OCI-M2 (cell line): Measurements from ENCODE around the gene CCR5AS.
"Not testable (repeated sequence)": the region's sequence is repeated elsewhere in the genome, so short reads cannot be mapped to it uniquely, and the experiment has no call there.

ENCODE experiments used
- DNase-seq: peaks from one replicate; lab custom pipeline; 2025; ENCODE audit not compliant: unreplicated experiment; lab: John Stamatoyannopoulos, UW

CCR5AS gene

DNA sequence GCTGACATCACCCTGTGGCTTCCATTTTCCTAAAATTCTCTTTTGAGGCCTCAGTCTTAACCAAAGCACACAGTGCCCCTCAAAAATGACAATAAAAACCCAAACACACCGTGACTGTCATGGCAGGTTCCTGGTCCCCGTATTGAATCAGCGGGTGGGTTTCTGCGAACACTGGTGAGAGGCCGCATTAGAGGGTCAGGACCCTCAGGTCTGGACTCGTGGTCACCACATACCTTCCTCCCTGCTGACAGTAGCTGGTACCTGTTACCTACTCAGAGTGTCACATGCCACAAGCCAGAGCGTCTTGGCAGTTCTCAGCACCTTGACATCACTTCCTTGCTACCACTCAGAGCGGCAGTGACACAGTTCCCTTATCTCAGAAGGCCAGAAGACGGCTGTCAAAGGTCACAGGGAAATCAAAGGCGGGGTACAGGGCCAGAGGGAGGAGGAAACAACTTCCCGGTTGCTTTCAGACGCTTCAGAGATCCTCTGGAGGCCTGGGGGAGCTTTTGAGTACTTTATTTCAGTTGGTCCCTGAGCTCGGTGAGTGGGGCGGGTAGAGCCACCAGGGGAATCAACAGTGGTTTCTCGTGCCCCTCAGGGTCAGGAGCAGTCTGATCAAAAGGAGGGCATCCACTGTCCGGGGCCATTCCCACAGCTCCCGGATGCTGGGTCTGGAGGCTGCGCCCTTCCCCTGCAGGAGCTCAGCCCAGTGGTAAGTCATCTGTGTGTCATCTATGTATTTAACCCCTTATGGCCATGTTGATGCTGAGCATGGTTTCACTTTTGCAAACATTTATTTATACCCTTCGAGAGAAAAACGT lies at the start of gene CCR5AS, which contains the start of gene CCRL2:
Gene CCR5AS, minus strand, starts transcription at position 279 of the 824 bp plus-strand sequence.
Gene CCRL2, plus strand, starts transcription at position 472 of the 824 bp plus-strand sequence. CDS start 821 bp downstream, outside the sequence.
- DNase-seq = peak; percentile 8

DNA sequence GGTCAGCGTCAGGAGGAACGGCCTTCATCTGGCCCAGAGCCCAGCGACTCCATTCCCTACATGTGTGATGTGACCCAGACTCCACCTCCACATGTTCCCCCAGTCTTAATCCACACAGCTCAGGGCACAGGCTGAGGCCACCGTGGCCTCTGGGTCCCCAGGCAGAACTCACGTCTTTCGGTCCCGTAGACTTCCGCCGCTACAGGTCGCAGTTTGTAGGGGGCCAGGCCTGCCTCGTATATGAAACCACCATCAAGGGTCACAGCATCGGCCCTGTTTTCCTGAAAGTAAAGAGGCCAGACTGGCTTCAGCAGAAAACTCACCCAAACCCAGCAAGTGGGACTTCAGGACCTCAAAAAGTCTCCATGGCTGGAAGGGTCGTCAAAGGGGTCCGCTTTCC lies 49.3 kb upstream of the CCR5AS start:
- DNase-seq = no peak

DNA sequence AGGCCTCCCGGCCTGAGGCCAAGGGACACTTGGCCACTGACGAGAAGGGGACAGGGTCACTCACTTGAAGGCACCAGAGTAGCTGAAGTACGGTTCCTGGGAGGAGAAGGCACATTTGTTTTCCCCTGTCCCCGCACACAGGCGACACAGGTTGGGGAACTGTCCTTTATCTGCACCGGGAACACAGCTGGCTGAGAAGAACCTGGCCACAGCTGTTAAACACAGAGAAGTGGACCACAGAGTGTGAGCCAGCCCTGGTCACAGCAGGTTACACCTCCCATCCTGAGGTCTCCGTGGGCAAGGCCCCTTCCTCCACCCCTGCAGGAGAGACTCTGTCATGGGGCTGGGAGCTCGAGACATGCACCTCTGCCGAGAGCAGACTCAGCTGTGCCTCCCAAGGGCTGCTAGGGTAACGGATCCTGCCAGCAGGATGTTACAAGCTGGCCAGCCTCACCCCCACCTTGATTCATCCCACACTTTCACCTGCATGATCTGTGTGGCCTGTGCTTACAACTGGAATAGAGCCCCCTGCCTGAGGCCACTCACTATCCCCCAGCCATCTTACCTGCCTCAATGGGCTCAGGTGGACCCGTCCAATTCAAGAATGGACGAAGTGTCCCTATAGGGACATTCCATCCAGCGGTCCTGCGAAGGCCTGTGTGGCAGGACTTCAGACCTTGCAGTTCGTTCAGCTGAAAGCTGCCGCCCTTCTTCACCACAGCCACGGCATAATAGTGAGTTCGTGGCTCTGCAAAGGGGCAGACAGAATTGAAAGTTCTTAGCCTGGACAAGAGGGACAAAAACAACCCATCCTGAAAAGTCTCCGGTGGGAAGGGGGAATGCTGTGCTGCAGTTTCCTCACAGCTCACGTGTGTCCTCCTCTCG lies 48.6 kb upstream of the CCR5AS start:
- DNase-seq = no peak

DNA sequence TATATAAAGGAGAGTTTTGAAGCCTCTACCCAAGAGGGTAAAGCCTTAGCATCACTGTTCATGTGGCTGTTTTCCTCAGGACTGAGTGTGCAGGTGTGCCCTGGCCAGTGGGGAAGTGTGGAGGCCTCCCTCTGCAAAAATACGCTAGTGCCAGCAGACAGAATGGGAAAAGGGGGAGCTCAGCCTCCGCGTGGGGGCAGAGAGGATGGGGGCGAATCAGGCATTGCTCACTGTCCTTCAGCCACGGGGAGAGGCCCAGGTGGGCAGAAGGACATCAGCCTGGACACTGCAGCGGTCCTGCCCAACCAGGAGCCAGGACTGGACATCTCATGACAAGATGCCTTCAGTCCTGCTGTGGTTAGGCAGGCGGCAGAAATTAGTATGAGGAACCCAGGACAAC lies 47.7 kb upstream of the CCR5AS start:
- DNase-seq = no peak

DNA sequence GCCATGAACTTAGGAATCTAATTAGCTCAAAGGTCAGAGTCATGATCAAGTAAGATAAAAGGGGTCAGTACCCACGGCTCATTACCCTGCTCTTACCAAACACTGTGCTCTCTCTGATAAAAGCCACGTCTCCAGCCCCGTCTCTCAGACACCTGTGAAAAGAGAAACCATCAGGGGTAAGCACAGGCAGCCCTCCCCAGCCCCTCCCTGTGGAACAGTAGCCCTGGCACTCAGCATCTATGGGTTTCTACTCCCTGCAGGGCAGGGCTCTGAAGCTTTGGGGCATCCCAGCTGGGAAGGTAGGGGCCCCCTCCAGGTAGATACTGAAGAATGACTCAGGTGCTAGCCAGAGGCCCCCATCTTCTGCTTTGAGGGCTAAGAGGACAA lies 47.3 kb upstream of the CCR5AS start:
- DNase-seq = no peak

DNA sequence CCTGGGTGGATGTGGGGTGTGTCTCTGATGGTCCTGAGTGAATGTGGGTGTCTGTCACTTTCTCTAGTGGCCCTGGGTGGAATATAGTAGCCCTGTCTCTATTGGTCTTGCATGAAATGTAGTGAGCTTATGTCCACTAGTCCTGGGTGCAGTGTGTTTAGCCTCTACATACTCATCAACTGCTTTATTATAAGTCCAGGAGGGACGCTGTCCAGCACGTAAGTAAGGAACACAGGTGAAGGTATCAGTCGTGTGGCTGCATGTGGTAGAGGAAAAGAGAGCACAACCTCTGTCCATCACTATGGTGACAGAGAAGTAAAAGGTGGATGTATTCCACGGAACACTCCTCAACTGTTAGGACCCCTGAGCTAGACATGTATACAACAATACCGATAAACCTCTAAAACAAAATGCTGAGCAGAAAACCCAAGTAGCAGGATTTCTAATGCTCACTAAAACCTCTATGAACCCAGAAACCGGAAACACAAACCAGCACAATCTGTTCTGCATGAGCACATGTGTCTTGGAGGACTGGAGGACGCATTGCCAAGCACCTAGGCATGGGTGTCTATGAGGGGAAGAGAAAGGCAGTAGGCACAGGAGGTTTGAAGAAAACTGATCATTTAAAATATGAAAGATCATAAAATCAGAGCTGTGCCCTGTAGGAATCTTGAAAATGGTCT lies 46.8 kb upstream of the CCR5AS start:
- no peak for DNase-seq

DNA sequence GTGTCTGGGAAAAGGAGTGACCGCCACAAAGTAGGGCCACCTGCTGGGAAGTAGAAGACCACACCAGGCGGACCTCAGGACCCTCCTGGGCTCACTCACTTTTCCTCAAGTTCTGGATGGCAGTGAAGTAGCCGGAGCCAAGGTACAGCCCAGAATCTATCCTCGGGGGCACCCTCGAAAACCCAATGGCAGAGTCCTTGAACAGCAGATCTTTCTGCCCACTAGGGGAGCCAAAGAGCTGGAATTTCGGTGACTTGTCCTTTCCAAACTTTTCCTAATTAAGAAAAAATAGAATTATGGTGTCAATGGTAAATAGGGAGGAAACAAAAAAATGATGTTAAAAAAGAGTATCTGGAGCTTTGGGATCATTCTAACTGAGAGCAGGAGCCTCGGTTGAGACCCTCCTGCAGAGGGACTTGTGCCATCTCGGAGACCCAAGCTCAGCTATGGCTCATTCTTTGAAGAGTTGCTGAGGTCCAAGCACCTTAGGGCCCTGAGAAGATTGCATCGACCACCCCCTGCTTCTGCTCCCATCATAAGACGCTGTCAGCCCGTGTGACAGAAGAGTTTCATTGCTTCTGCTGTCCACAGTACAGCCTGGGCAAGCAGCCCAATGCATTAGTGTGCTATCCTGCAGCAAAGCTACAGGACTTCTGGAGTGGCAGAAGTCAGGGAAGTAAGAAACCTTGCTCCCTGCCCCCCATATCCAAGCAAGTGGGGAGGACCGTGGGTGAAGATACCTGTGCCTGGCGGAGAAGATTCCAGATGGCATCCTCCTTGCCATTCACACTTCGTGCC lies 43.1 kb upstream of the CCR5AS start:
- no peak for DNase-seq

DNA sequence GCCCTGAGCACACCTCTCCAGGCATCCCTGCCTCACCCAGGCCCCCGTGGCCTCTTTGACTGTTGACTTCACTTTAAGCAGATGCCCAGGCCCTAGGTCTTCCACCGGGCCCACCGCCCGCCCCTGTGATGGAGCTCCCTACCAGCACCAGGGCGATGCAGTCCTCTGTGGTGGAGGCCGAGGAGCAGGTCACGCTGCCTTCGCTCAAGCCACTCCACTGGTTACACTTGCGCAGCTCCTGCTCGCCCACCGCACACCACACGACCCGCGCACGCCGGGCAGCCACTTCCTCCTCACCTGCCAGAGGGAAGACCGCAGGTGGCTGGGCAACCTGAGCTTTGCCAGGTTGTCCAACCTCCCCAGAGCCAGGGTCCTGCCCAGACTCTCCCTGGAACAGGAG lies 41.9 kb upstream of the CCR5AS start:
- DNase-seq = no peak

DNA sequence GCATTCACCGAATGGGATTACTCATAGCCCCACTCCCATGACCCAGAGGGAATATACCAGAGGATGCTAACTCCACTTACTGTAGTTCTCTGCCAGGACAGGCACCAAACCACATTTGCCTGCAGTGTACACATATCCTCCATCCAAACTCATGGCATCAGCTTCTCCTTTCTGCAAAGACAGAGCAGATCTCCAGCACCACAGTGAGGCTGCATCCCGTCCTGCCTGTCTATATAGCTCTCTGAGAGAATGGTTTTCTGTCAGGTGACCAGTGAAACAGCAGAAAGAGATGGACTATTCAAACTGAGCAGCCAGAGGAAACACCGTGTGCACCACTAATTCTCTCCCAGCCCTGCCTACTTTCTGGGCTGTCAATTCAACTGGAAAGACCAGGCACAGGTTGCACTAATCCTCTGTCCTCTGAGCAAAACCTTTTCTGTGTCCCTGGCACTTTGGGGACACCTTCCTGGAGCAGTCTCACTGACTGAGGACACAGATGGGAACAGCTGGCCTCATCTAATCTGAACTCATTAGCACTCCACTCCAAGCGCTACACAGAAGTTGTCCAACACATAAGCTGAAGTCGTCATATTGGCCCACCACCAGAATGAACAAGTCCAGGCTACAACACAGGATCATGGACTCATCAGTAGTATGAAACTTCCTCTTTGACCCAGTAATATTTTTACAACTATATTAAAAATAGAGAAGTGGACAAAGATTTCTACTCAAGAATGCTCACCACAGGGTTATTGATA lies 40.5 kb upstream of the CCR5AS start:
- DNase-seq = no peak

DNA sequence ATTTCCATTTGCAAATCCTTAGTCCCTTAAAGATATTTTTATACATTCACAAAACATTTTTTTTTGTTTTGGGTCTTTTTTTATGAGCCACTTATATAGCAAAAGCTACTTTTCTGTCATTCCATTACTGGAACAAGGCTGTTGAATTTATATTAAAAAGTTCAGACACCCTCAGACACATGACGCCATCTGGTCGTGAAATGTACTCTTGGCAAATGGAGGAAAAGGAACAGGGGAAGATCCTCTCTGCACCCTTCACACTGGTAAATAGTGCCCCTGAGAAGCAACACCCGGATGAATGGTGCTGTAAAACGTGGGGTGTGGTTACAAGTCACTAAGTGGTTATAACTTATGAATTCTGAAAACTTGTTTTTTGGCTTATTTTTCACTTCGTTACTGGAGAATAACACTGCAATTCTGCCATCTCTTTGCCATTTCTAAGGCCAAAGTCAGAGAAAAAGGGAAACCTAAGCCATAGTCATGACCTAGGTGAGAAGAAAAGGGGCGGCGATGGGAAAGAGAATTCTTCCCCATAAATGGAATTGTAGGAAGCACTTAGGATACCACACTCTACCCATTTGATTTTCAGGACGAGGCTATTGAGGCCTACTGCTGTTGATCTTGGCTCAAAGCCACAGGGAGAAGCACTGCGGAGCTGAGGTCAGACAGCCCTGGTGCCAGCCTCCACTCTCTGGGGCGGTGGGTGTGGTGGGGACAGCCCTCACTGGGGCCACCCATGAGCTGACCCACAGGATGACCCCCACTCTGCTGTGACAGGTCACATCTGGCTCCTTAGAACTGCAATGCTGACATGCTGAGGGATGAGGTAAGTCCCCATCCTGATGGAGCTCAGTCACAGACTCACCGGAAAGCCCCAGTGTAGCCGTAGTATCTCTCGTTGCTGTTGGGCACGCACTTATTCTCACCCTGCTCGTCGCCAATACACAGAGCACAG lies 36.0 kb upstream of the CCR5AS start:
- no peak for DNase-seq

DNA sequence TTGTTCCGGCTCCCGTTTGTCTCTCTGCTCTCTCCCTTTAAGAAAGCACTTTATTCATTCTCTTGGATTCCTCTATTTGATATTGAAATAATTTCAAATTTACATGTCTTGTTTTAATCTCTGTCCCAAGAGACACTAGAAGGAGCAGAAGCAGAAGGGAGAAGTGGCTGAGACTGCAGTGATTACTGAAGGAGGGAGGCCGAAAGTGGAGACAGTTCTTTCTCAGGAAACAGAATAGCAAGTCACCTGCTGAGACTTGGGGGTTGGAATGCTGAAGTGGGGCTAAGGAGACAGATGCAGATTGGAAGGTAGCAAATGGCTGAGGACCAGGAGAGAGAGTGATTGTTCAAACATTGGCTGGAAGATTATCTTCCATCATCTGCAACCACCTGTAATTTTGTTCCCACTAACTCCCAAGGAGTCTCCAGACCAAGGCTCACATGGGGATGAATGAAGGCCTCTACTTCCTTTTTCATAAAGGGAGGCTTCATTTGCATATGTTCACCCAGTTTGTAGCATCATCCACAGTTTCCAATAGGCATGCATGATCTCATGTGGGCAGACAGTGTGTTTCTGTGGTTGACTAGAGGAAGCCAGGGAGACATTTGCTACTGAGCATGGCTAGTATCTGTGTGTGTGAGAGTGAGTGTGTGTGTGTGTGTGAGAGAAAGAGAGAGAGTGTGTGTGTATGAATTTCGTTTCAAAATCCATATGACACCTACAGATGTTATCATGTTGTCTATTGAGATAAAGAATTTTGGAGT lies 33.8 kb upstream of the CCR5AS start:
- no peak for DNase-seq

DNA sequence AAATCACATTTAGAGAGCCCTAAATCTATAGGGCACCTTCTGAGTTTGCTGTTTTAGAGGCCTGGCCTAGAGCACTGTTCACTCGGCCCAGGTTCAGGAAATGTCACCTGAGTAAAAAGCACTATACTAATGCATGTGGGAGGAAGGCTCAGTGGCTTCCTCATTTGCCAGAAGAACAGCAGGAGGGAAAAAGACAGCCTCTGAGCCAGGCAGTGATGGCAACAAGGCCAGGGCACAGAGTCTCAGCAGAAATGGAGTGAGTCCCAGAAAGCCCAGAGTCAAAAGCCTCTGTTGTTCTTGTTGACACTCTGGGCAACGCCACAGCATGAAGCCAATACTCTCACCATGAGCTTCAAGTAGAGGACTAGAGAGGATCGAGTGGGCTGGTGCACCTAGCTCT lies 32.0 kb upstream of the CCR5AS start:
- no peak for DNase-seq

DNA sequence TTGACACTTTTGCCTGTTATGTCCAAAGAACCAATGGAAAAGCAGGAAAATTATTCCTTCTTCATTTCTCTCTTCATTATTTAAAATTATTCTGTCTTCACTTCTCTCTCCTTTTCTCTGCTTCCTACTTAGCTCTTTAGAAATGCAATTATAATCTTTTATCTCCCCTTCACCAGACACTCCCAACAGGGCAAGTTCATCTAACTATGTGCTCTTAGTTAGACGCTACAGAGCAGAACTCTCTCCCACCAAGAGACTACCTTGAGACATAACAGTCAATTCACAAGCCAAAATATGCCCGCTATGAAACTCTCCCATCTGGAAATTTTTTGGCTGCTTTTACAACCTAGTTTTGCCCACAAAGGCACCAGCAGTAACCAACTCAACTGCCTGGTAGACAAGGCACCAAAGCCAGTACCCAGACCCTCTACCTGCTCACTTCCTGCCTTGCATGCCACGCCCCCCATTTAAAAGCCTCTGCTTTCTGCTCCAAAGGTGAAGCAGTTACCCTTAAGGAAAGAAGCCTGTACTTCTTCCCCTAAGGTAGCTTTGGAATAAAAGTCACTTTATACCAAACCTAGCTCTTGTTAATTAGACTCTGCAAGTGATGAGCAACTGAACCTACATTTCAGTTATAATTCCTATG lies 28.3 kb upstream of the CCR5AS start:
- no peak for DNase-seq

DNA sequence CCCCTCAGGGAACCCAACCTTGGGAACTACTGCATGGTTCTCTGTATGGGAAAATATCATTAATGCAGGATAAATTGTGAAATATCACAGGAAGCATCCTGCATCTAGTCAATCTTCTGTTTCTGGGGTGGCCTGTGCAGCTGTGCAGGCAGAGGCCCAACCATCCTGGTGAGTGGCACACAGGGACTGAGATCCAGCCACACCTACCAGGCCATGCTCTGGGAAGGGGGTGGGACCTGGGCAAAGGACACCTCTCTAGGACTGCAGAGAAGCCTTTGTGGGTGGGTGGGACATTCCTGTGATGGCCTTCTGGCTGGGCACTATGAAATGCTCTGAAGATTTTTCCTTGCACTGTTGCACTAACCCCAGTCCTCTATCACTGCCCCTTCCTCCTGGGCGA lies 27.0 kb upstream of the CCR5AS start:
- DNase-seq = no peak

DNA sequence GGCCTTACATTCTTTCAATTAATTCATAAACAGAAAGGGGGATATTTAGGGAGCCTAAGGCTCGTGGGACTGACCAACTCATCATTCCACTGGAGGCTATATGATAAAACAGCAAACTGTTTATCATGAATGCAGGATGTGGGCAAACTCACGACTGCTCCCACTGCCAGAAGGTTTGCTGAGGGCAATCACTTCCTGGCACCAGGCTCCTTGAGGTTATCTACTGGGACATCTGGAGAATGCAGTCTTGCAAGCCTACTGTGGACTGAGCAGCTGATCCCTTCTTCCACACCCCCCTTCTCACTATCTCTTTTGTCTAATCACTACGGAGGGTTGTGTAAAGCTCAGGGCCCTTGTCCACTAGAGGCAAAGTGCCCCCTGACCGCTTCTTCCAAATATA lies 26.3 kb upstream of the CCR5AS start:
- peak; percentile 45 for DNase-seq

DNA sequence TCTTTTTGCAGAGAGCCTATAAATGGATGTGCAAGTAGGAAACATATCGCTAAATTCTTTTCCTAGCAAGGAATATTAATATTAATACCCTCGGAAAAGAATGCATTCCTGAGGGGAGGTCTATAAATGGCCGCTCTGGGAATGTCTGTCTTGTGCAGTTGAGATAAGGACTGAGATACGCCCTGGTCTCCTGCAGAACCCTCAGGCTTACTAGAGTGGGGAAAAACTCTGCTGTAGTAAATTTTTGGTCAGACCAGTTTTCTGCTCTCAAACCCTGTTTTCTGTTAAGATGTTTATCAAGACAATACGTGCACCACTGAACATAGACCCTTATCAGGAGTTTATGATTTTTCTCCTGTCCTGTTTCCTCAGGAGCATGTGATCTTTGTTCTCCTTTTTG lies 25.0 kb upstream of the CCR5AS start:
- DNase-seq = not testable (repeated sequence)

DNA sequence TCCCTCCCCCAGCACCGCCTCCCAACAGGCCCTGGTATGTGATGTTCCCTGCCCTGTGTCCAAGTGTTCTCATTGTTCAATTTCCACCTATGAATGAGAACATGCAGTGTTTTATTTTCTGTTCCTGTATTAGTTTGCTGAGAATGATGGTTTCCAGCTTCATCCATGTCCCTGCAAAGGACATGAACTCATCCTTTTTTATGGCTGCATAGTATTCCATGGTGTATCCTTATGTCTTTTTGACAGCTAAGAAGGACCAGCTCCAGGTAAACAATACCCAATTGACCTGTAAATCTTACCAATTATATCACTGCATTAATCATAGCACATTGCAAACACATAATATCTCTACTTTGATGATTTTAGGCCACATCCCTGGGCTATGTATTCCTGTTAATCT lies 24.0 kb upstream of the CCR5AS start:
- DNase-seq = not testable (repeated sequence)

DNA sequence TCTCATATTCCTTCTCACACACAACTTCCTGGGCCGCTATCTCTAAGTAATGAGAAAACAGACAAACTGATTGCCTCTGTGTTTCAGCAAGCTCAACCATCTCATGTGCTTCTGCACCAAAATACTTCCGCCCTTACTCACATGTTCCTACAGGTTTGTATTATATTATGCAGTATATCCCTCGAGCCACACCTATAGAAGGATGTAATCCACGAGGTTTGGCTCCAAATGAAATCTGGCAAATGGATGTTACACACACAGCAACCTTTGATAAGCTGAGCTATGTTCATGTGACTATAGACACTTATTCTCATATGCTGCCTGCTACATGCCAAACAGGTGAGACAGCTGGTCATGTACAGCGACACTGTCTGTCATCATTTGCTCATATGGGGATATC lies 22.8 kb upstream of the CCR5AS start:
- no peak for DNase-seq
